ENCODE measurements around the gene IKZF5.
A peak's percentile ranks its signal among the peaks of the same experiment; 100 is the strongest.

The IKZF5 gene

GRCh38 chr10:123016228-123016627 lies 7.6 kb upstream of the IKZF5 start:
- no peak for DNase-seq (ENCODE audit: low spot score)

DNA sequence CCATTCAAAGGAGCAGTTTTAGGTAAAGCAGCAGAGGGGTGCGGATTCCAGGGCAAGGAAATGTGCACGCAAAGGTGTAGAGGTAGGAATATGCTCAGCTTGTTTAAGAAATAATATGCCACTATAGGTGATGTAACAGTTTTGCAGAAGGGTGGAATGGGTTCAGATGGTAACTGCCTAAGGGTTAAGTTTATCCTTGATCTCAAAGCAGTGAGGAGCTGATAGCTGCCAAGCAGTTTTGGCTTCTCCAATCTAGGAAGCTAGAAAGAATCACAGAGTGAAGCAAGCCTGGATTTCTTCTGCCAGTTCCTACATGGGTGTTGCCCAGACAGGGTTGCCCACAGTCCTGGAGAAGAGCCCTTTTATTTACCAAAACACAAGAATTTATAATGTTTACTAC lies 6.2 kb upstream of the IKZF5 start:
- no peak for DNase-seq (ENCODE audit: low spot score)

DNA sequence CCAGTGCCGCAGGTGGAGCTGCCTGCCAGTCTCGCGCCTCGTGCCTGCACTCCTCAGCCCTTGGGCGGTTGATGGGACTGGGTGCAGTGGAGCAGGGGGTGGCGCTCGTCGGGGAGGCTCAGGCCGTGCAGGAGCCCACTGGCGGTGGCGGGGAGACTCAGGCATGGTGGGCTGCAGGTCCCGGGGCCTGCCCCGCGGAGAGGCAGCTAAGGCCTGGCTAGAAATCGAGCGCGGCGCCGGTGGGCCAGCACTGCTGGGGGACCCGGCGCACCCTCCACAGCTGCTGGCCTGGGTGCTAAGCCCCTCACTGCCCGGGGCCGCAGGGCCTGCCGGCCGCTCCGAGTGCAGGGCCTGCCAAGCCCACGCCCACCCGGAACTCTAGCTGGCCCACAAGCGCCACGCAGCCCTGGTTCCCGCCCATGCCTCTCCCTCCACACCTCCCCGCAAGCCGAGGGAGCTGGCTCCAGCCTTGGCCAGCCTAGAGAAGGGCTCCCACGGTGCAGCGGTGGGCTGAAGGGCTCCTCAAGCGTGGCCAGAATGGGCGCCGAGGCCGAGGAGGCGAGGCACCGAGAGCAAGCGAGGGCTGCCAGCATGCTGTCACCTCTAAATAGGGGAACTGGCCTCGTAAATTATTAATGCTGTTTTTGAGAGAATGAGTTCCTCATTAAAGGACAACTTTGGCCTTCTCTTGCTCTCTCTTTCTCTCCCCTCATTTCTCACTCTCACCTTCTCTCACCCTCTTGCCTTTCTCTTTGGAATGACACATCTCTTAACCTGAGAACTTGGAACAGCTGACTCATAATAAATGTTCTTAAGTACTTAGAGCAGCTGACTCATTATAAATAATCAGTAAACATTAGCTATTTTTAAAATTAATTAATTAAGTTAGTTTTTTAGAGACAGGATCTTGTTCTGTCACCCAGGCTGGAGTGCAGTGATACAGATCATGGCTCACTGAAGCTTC lies 5.1 kb upstream of the IKZF5 start:
- no peak for DNase-seq (ENCODE audit: low spot score)

DNA sequence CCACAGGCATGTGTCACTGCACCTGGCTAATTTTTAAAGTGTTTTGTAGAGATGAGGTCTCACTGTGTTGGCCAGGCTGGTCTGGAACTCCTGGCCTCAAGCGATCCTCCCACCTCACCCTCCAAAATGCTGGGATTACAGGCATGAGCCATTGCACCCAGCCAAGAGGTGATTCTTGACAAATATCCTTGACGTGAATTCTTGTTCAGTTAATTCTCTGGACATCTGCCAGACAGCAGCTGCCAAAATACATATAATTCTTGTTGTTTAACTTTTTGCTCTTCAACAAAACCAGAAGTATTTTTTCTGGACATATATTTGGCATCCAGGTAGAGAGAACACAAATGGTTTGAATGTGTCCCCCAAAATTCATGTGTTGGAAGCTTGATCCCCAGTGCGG lies 3.4 kb upstream of the IKZF5 start:
- no peak for DNase-seq (ENCODE audit: low spot score)

GRCh38 chr10:123009105-123009820 lies 668 bp upstream of the IKZF5 start:
- peak; percentile 41 for DNase-seq (ENCODE audit: low spot score)

DNA sequence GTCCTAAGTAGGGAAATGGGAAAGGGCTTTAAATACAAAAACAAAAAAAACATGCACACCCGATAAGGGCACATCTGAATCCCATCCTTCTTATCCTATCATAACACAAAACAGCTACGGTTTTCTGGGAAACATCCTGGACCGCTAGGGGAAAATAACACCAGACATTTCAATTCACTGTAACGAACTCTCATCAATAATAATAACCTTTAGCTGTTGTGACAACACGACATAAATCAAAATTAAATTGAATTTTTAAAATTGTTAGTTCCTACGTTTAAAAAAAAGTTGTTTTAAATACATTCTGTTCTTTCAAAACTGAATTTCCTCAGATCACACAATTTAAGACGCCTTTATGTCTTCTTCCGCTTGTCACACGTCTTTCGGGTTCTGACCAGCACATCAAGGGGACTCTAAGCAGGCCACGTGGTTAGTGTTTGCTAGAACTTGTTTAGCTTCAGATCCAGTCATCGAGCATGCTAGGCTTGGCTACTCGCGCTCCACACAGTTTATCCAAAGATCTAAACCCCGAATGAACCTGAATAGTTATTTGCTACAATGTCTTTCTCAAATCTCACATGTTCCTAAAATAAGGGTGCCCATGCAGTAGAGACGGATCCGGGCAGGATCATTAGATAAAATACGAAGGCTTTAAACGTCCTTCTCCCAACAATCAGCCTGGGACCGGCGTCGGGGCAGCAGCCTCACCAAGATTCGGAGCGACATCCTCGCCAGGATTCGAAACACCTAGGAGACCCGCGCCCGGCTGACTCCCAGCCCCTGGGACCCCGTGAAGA lies 839 bp downstream of the IKZF5 start:
- peak; percentile 67 for DNase-seq (ENCODE audit: low spot score)

DNA sequence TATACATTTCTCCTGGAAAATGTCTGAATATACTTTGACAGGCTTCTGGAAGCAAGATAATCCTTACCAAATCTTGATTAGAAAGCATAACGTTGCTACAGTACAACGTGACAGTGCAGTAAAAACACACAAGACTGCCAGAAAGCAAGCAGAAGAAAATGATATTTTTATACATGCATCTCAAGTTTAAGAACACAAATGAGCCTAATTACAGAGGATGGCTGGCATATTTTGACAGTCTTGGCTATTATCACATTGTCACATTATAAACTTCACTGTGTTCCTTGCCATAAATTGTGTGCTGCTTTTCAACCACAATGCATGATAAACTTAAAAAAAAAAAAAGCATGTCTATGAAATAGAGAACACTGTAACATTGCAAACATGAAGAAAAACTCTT lies 4.3 kb downstream of the IKZF5 start:
- no peak for DNase-seq (ENCODE audit: low spot score)

GRCh38 chr10:123001370-123001769 lies 7.2 kb downstream of the IKZF5 start:
- no peak for DNase-seq (ENCODE audit: low spot score)

DNA sequence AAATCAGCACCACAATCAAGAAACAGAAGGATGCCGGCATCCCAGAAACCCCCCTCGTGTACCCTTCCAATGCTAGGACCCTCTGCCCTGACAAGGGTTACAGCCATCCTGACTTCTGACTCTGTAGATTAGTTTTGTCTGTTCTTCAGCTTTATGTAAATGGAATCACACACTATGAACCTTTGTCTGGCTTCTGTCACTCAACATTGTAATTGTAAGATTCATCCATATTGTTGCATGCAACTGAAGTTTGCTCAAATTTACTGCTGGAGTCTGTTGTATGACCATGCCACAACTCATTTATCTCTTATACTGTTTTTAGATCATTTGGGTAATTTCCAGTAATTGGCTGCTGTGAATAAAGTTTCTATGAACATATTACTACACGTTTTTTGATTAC lies 8.4 kb downstream of the IKZF5 start:
- DNase-seq (ENCODE audit: low spot score), result no peak

DNA sequence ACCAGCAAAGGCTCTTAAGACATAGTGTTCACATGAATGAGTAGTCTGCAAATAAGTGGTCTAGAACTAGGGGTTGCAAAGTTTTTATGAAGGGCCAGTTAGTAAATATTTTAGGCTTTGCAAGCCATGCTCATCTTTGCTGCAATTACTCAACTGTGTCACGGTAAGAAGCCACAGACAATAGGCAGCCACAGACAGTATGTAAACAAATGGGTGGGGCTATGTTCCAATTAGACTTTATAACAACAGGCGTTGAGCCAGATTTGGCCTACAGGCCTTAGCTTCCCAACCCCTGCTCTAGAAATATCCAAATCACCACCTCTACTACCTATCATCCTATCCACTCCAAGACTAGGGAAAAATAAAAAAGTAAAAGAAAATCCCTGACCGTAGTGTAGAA lies 9.2 kb downstream of the IKZF5 start:
- no peak for DNase-seq (ENCODE audit: low spot score)

DNA sequence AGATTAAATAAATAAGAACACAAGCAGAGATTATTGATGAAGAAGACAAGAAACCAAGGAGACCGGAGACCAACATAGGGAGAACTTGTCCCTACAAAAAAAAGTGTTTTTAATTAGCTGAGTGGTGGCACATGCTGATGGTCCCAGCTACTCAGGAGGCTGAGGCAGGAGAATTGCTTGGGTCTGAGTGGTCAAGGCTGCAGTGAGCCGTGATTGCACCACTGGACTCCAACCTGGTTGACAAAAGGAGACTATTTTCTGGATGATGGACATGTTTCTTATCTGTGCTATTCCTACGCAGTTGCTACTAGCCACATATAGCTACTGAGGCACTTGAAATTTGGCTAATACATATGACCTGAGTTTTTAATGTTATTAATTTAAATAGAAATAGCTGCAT lies 9.7 kb downstream of the IKZF5 start:
- DNase-seq (ENCODE audit: low spot score), result no peak

- DNase-seq (ENCODE audit: low spot score), result no peak
Observed at GRCh38 chr10:122998360-122998917, 10.2 kb downstream of the IKZF5 start.

GRCh38 chr10:122997864-122998263 lies 10.7 kb downstream of the IKZF5 start:
- no peak for DNase-seq (ENCODE audit: low spot score)

GRCh38 chr10:122995936-122996335 lies 12.7 kb downstream of the IKZF5 start:
- DNase-seq (ENCODE audit: low spot score), result no peak

- no peak for DNase-seq (ENCODE audit: low spot score)
Observed at GRCh38 chr10:122993797-122994336, 14.7 kb downstream of the IKZF5 start.

- no peak for DNase-seq (ENCODE audit: low spot score)
Observed at GRCh38 chr10:122992031-122992585, 16.5 kb downstream of the IKZF5 start.

- DNase-seq (ENCODE audit: low spot score), result no peak
Observed at GRCh38 chr10:122990278-122990677, 18.3 kb downstream of the IKZF5 start.

- DNase-seq (ENCODE audit: low spot score), result no peak
Observed at GRCh38 chr10:122988501-122988900, 20.1 kb downstream of the IKZF5 start.

DNA sequence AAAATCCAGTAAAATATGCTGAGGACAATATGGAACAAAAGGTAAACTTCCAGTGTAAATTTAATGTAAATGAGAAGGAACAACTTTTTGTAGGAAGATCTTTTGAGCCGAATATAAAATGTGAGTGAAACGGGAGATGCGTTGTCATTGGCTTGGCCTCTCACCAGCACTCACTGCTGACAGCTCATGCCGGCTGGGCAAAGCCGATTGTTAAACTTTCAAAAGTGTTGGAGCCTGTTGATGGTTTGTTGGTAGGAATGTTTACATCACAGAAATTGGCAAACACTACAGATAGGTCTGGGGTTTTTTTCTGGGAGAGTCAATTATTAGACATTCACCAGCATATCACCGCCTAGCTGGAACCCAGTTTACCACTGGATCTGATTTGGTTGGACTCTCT lies 22.3 kb downstream of the IKZF5 start:
- DNase-seq (ENCODE audit: low spot score), result no peak

DNA sequence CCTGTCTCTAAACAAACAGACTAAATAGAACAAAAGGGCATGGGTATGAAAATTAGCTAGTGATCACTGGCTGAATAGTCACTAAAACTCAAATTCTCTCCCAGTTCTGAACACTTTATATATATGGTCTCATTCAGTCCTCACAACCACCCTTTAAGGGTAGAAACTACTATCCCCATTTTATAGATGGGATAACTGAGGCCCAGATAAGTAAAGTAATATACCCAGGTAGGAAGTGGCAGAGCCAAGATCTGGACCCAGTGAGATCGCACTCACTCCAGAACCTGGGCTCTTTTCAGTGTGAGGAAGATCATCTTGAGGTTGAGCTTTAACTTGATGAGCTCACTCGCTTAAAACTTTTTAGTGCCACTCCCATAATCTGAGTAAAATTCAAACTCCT lies 23.9 kb downstream of the IKZF5 start:
- no peak for DNase-seq (ENCODE audit: low spot score)

GRCh38 chr10:122983898-122984297 lies 24.7 kb downstream of the IKZF5 start:
- no peak for DNase-seq (ENCODE audit: low spot score)

GRCh38 chr10:122981066-122981464 lies 27.5 kb downstream of the IKZF5 start:
- DNase-seq (ENCODE audit: low spot score), result peak; percentile 43

Measured in cerebellar cortex (tissue), 1 donor.